ENCODE results near the gene ZFP36. TPM values are rescaled to one million over a fixed set of nuclear protein-coding genes. Genes with fewer than 3 reads are reported as not detected.

ZFP36 gene
- total and polyA plus RNA-seq, 10 donors = 63.2 to 396 (median 165) TPM

DNA sequence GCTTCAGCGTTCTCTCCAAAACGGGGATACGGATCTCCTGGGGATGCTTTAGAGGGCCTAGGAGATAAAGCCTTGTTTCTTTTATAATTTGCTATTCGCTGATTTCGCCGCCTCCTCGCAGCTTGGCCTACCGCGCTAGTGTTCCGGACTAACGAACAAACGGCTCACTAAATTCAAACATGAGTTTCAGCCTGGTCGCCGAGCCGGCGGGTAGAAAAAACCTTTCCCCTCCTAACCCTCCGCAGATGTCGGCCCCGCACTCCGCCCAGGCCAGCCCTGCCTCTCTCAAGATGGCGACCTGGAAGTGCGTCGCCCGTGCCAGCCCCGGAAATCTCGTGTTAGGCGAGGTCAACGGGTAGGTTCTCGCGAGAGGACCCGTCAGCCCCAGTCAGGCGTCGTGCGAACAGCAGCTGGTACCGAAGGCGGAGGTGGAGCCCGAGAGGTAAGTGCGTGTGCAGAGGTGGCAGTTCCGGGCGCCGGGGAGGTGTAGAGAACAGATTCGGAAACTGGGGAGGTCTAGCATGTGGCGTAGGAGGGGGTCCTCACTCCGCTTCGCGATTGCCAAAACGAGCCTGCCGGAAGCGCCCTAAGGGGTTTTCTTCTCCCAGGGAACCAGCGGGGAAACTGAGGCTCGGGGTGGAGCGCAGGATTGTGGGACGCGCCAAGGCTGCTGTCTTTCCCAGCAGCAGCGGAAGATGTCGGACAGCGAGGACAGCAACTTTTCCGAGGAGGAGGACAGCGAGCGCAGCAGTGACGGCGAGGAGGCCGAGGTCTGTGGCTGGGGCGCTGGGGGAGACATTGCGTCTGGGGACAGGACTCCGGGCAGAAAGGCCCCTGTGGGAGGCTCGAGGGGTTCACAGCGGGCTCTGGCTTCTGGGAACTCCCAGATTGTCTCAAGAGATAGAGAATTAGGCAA, 38.8 kb downstream of the ZFP36 start, which contains the start of gene SUPT5H:
Gene SUPT5H, plus strand, starts transcription at position 387 of the 916 bp plus-strand sequence. Its CDS starts 309 bp downstream, at position 696.
- H3K4me1 ChIP-seq = peaks cover 42 to 66% (median 55%) of the 10 kb centered on the region in 6 donors
- WGBS, 5 donors = 0 to 1% (median 0%) methylated on average over 55 to 68 of the region's 68 CpGs
- intact Hi-C loops (cut with DNase I; ENCODE audit: low total_unique reads) = loop anchor here (10.0 kb wide), 1 partner anchor 89 kb away; the partner anchor contains the start of gene EID2B
- no peaks in the 10 kb centered on the region for H3K27me3 ChIP-seq (replicated peaks in 1 of 7)
- peak; percentile 99 for DNase-seq
- peaks cover 0 to 22% (median 0%) of the 10 kb centered on the region in 6 donors for H3K36me3 ChIP-seq
- H3K27ac ChIP-seq = peak within 1 kb of the TSS; percentile 89 to 97 (median 96)
- TF ChIP-seq POLR2AphosphoS5 (IDR thresholded peaks at IDR 0.05) (peak; percentile 100), POLR2A (IDR thresholded peaks at IDR 0.05) (peak; percentile 77 to 89 (median 85))
- TF ChIP-seq, protein P1, sequence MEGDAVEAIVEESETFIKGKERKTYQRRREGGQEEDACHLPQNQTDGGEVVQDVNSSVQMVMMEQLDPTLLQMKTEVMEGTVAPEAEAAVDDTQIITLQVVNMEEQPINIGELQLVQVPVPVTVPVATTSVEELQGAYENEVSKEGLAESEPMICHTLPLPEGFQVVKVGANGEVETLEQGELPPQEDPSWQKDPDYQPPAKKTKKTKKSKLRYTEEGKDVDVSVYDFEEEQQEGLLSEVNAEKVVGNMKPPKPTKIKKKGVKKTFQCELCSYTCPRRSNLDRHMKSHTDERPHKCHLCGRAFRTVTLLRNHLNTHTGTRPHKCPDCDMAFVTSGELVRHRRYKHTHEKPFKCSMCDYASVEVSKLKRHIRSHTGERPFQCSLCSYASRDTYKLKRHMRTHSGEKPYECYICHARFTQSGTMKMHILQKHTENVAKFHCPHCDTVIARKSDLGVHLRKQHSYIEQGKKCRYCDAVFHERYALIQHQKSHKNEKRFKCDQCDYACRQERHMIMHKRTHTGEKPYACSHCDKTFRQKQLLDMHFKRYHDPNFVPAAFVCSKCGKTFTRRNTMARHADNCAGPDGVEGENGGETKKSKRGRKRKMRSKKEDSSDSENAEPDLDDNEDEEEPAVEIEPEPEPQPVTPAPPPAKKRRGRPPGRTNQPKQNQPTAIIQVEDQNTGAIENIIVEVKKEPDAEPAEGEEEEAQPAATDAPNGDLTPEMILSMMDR (IDR thresholded peaks at IDR 0.05 in 8 of 11, conservative IDR thresholded peaks at IDR 0.05 in 3 of 11) = peak in 4 of 11 experiments; percentile 15 to 43 (median 30)
- peak within 1 kb of the TSS; percentile 60 to 97 (median 82) for H3K4me3 ChIP-seq
- H3K9me3 ChIP-seq = no peaks in the 10 kb centered on the region

DNA sequence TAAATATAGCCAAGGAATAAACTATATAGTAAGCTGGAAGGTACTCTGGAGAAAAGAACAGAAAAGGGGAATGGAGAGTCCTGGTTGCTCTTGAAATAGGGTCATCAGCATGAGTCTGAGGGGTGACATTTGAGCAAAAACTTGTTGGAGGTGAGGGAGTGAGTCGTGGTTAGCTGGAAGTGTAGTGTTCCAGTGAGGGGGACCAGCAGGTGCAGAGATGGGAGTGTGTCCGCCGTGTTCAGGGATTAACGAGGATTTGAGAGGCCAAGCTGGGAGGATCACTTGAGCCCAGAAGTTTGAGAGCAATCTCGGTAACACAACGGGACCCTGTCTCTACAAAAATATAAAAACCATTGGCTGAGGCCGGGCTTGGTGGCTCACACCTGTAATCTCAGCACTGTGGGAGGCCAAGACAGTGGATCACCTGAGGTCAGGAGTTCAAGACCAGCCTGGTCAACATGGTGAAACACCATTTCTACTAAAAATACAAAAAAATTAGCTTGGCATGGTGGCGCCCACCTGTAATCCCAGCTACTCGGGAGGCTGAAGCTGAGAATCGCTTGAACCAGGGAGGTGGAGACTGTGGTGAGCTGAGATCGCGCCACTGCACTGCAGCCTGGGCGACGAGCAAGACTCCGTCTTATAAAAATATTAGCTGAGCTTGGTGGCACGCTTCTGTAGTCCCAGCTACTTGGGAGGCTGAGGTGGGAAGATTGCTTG, 39.9 kb downstream of the ZFP36 start:
- Histone ChIP-seq H3K27me3 (replicated peaks in 1 of 7) (no peaks in the 10 kb centered on the region), H3K36me3 (peaks cover 0 to 32% (median 2%) of the 10 kb centered on the region in 6 donors), H3K4me3 (peak overlapping the region; percentile 60 to 97 (median 82)), H3K27ac (peak overlapping the region in 5 of 8 donors; percentile 94 to 97 (median 96)), H3K9me3 (no peaks in the 10 kb centered on the region), H3K4me1 (peaks cover 42 to 70% (median 60%) of the 10 kb centered on the region in 6 donors)
- DNase-seq = no peak
- intact Hi-C loops (cut with DNase I; ENCODE audit: low total_unique reads) = loop anchor here (10.0 kb wide), 1 partner anchor 88 kb away; the partner anchor contains the start of gene EID2B
- TF ChIP-seq, protein P1 (IDR thresholded peaks at IDR 0.05 in 8 of 11, conservative IDR thresholded peaks at IDR 0.05 in 3 of 11) = no peak
- TF ChIP-seq POLR2A (IDR thresholded peaks at IDR 0.05) = no peak
- TF ChIP-seq POLR2AphosphoS5 (IDR thresholded peaks at IDR 0.05) = no peak
- 80 to 92% (median 85%) methylated on average over 16 of the region's 16 CpGs for WGBS, 5 donors

DNA sequence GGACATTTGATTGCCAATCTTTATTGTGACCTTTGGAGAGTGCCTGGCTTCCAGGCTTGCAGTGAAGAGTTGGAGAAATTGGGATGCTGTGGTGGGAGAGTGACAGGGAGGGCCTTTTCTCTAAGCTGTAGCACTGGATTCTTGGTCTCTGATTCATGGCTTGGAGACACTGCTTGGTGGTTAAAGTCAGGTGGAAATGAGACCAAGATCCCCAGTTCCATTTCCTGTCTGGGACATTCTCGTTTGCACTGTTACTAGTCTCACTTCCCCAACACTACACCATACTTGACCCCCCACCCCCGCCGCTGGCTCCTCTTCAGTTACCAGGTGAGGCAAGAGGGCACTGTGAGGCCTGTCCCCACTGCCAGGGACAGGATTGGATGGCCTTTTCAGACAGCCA, 41.6 kb downstream of the ZFP36 start:
- Histone ChIP-seq H3K9me3 (no peaks in the 10 kb centered on the region), H3K36me3 (peaks cover 0 to 49% (median 13%) of the 10 kb centered on the region in 6 donors), H3K4me3 (peak overlapping the region in 3 of 8 donors; percentile 2 to 18 (median 2)), H3K27me3 (replicated peaks in 1 of 7) (no peaks in the 10 kb centered on the region), H3K27ac (peak overlapping the region in 3 of 8 donors; percentile 18 to 47 (median 39)), H3K4me1 (peaks cover 42 to 84% (median 65%) of the 10 kb centered on the region in 6 donors)
- TF ChIP-seq POLR2AphosphoS5 (IDR thresholded peaks at IDR 0.05) (no peak), POLR2A (IDR thresholded peaks at IDR 0.05) (no peak)
- TF ChIP-seq, protein P1 (IDR thresholded peaks at IDR 0.05 in 8 of 11, conservative IDR thresholded peaks at IDR 0.05 in 3 of 11) = no peak
- DNase-seq = peak; percentile 81
- intact Hi-C loops (cut with DNase I; ENCODE audit: low total_unique reads) = loop anchor here (10.0 kb wide), 1 partner anchor 87 kb away; the partner anchor contains the start of gene EID2B
- whole genome bisulfite sequencing, 5 donors = 23 to 55% (median 40%) methylated on average over 3 of the region's 3 CpGs
